Gastroesophageal sphincter (tissue), 4 donors: ENCODE measurements around the gene EHBP1. TPM values are rescaled to one million over a fixed set of nuclear protein-coding genes. Genes with fewer than 3 reads are reported as not detected.

Experiments
- ATAC-seq: fragments of 150-250 bp; one replicate; pipeline ENCODE4 v1.9.1; 2016; ENCODE audit warnings: mild to moderate bottlenecking, moderate library complexity
- H3K27ac ChIP-seq, 4 donors: fragments of 200-600 bp; sonication (generic) in 3 of 4; 1 replicate in 3 of 4; 2 replicates in 1 of 4; pipeline ENCODE4 v1.5.1; 2016 to 2019
- H3K27me3 ChIP-seq: fragments of 200-600 bp; sonication (generic); one replicate; pipeline ENCODE4 v1.5.1; 2019
- H3K36me3 ChIP-seq, 2 donors: fragments of 200-600 bp; sonication (generic); one replicate each; pipeline ENCODE4 v1.5.1; 2019; ENCODE audit warnings: control low read depth in 1 of 2
- H3K4me1 ChIP-seq, 3 donors: fragments of 200-600 bp; sonication (generic); 1 replicate in 2 of 3; 2 replicates in 1 of 3; pipeline ENCODE4 v1.5.1; 2016 to 2019; ENCODE audit warnings: control low read depth in 2 of 3
- H3K4me3 ChIP-seq, 2 donors: fragments of 200-600 bp; sonication (generic); one replicate each; pipeline ENCODE4 v1.5.1; 2019; ENCODE audit warnings: mild to moderate bottlenecking in 1 of 2, moderate library complexity in 1 of 2
- H3K9me3 ChIP-seq, 3 donors: fragments of 200-600 bp; sonication (generic); one replicate each; pipeline ENCODE4 v1.5.1; 2017 to 2019; ENCODE audit warnings: control low read depth in 2 of 3
- EP300 ChIP-seq: sonication (generic); formaldehyde crosslinking; IDR thresholded peaks from one replicate; pipeline ENCODE4 v1.6.1; 2017; ENCODE audit warnings: antibody characterized with exemption, mild to moderate bottlenecking
- POLR2A ChIP-seq, 2 donors: fragments of 450-650 bp; IDR thresholded peaks; one replicate each; pipeline ENCODE4 v1.6.1; 2017; ENCODE audit warnings: antibody characterized with exemption in 2 of 2, mild to moderate bottlenecking in 2 of 2, moderate library complexity in 1 of 2
- POLR2AphosphoS5 ChIP-seq: sonication (generic); formaldehyde crosslinking; IDR thresholded peaks from one replicate; pipeline ENCODE4 v1.6.1; 2017; ENCODE audit warnings: antibody characterized with exemption
- WGBS, 2 donors: methylation state at CpG; one replicate each; pipeline ENCODE4 v1.1.5; 2018; ENCODE audit warnings: low coverage in 1 of 2; 5-methylcytosine and 5-hydroxymethylcytosine counted together
- total RNA-seq, 4 donors: library from RNA; depleted of rRNA; stranded (reverse); fragments of >200 nt; gene quantifications; one replicate each; pipeline ENCODE4 v1.1.0, GENCODE V29; 2016
- TF ChIP-seq, protein P1 (sequence below), 4 experiments: fragments of 200-600 bp in 2 of 4; fragments of 450-650 bp in 2 of 4; sonication (generic) in 1 of 4; IDR thresholded peaks; one replicate each; pipeline ENCODE4 v1.5.1; 2017 to 2019; ENCODE audit warnings: antibody characterized with exemption in 4 of 4, mild to moderate bottlenecking in 2 of 4, moderate library complexity in 2 of 4

The EHBP1 gene
- total RNA-seq, 4 donors from 2014 or later, result 82.4 to 159 (median 146) TPM

DNA sequence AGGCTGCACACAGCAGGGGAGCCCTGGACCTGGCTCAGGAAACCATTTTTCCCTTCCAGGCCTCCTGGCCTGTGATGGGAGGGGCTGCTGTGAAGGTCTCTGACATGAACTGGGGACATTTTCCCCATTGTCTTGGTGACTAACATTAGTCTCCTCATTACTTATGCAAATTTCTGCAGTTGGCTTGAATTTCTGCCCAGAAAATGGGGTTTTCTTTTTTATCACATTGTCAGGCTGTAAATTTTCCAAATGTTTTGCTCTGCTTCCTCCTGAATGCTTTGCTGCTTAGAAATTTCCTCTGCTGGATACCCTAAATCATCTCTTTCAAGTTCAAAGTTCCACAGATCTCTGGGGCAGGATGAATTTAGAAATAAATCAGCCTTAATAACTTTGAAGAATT is 78.2 kb downstream of the EHBP1 start:
- peaks cover 4 to 73% (median 6%) of the 10 kb centered on the region in 3 donors for H3K4me1 ChIP-seq
- H3K27ac ChIP-seq, result no peak overlapping the region
- H3K4me3 ChIP-seq, result no peak overlapping the region
- TF ChIP-seq, protein P1, sequence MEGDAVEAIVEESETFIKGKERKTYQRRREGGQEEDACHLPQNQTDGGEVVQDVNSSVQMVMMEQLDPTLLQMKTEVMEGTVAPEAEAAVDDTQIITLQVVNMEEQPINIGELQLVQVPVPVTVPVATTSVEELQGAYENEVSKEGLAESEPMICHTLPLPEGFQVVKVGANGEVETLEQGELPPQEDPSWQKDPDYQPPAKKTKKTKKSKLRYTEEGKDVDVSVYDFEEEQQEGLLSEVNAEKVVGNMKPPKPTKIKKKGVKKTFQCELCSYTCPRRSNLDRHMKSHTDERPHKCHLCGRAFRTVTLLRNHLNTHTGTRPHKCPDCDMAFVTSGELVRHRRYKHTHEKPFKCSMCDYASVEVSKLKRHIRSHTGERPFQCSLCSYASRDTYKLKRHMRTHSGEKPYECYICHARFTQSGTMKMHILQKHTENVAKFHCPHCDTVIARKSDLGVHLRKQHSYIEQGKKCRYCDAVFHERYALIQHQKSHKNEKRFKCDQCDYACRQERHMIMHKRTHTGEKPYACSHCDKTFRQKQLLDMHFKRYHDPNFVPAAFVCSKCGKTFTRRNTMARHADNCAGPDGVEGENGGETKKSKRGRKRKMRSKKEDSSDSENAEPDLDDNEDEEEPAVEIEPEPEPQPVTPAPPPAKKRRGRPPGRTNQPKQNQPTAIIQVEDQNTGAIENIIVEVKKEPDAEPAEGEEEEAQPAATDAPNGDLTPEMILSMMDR (IDR thresholded peaks at IDR 0.05), result no peak
- TF ChIP-seq POLR2A (IDR thresholded peaks at IDR 0.05) (no peak), EP300 (no peak), POLR2AphosphoS5 (no peak)
- no peaks in the 10 kb centered on the region for H3K9me3 ChIP-seq
- H3K27me3 ChIP-seq, result no peaks in the 10 kb centered on the region
- no peak for ATAC-seq
- H3K36me3 ChIP-seq, result no peaks in the 10 kb centered on the region

DNA sequence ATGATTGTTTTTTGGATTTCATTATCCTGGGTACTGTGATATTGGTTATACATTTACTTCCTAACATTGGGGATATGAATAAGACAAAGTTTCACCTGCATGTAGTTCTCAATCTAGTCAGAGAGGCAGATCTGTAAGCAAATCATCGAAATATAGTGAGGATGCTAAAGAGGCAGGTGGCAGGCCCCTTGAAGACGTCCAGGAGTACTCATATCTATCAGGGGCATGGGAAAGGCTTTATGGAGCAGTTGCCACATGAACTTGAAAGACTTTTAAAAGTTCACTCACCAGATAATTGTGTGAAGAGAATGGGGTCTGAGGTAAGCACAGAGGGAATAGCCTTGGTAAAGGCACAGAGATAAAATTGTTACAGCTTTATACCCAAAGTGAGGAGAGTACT is 78.8 kb downstream of the EHBP1 start:
- H3K27ac ChIP-seq, result no peak overlapping the region
- TF ChIP-seq EP300 (no peak), POLR2A (IDR thresholded peaks at IDR 0.05) (no peak), POLR2AphosphoS5 (no peak)
- TF ChIP-seq, protein P1 (IDR thresholded peaks at IDR 0.05), result no peak
- 57 to 93% methylated on average over 2 of the region's 2 CpGs for WGBS, 2 donors
- no peak overlapping the region for H3K4me3 ChIP-seq
- no peaks in the 10 kb centered on the region for H3K9me3 ChIP-seq
- no peaks in the 10 kb centered on the region for H3K36me3 ChIP-seq
- H3K27me3 ChIP-seq, result no peaks in the 10 kb centered on the region
- peaks cover 4 to 76% (median 8%) of the 10 kb centered on the region in 3 donors for H3K4me1 ChIP-seq
- ATAC-seq, result no peak

DNA sequence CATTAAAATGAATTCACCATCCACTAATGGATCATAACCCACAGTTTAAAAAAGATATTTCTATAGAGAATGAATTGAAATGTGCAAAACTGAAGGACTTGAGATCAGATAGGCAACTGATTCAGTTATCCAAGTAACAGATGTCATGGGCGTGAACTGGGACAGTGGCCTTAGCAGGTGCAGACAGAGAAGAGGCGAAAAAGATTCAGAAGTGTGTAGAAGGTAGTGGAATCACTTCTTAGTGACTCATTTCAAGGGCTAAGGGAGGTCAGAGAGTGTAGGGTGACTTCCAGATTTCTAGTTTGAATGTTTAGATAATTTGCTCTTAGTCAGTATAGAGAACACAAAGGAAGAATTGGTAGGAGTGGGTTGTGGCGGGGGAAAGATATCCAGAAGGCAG is 79.7 kb downstream of the EHBP1 start:
- Histone ChIP-seq H3K36me3 (no peaks in the 10 kb centered on the region), H3K27ac (no peak overlapping the region), H3K9me3 (no peaks in the 10 kb centered on the region), H3K4me3 (no peak overlapping the region), H3K4me1 (peaks cover 11 to 85% (median 13%) of the 10 kb centered on the region in 3 donors), H3K27me3 (no peaks in the 10 kb centered on the region)
- ATAC-seq, result no peak
- TF ChIP-seq POLR2A (IDR thresholded peaks at IDR 0.05) (no peak), EP300 (no peak), POLR2AphosphoS5 (no peak)
- TF ChIP-seq, protein P1 (IDR thresholded peaks at IDR 0.05), result no peak
- whole genome bisulfite sequencing, 2 donors, result 83 to 87% methylated on average over 3 of the region's 3 CpGs

DNA sequence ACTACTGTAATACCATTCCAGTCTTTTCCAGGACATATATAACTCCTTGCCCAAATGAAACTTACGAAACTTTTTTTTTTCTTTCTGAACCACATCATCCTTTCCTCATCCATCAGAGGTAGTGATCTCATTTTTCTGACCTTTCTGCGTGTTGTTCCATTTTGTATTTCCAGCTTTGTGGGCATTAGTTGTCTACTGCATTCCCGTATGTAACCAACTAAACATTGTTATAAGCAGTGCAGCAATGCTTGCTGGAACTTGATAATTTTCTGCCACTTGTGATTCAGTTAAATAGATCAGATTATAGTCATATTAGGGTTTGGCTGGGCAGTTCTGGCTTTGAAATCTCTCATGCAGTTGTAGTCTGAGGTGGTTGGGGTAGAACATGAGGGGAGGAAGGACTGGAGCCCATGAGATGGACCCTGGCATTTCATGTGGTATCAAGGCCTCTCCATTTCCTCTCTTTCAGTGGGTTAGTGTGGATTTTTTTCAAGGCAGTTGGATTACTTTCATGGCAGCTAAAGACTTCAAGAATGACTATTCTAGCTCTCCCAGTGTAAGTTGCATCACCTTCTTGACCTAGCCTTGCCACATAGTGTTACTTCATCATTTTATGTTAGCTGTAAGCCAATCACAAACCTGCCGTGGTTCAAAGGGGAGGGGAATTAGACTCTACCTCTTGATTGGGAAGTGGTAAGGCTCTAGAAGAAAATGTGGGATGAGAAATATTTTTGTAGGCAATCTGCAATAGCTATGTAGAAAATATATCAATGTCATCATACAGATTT is 80.5 kb downstream of the EHBP1 start:
- H3K9me3 ChIP-seq, result no peaks in the 10 kb centered on the region
- no peaks in the 10 kb centered on the region for H3K36me3 ChIP-seq
- no peak for ATAC-seq
- H3K27me3 ChIP-seq, result no peaks in the 10 kb centered on the region
- no peak overlapping the region for H3K4me3 ChIP-seq
- WGBS, 2 donors, result 48 to 68% methylated on average over 3 of the region's 4 CpGs
- H3K4me1 ChIP-seq, result peaks cover 12 to 84% (median 13%) of the 10 kb centered on the region in 3 donors
- peak overlapping the region in 2 of 4 donors; percentile 12 to 32 for H3K27ac ChIP-seq
- TF ChIP-seq POLR2AphosphoS5, result peak; percentile 32
- TF ChIP-seq, protein P1 (IDR thresholded peaks at IDR 0.05), result no peak

GRCh38 chr2:62787386-62787785 is 81.9 kb downstream of the EHBP1 start:
- no peak for ATAC-seq
- no peak overlapping the region for H3K4me3 ChIP-seq
- H3K27ac ChIP-seq, result no peak overlapping the region
- H3K27me3 ChIP-seq, result no peaks in the 10 kb centered on the region
- H3K4me1 ChIP-seq, result peaks cover 13 to 84% (median 15%) of the 10 kb centered on the region in 3 donors
- WGBS, 2 donors, result 4 to 20% methylated on average over 2 of the region's 2 CpGs
- H3K9me3 ChIP-seq, result no peaks in the 10 kb centered on the region
- TF ChIP-seq, protein P1 (IDR thresholded peaks at IDR 0.05), result peak in 3 of 4 experiments; percentile 21 to 47 (median 30)
- no peak for TF ChIP-seq POLR2A (IDR thresholded peaks at IDR 0.05)
- no peaks in the 10 kb centered on the region for H3K36me3 ChIP-seq
